Cortex of kidney (tissue), 1 donor: Measurements from ENCODE around the gene DUSP16.
"Not testable (repeated sequence)": the region's sequence is repeated elsewhere in the genome, so short reads cannot be mapped to it uniquely, and the experiment has no call there.

Source experiments
- DNase-seq: peaks from one replicate; lab custom pipeline; 2025; lab: John Stamatoyannopoulos, UW

The DUSP16 gene

DNA sequence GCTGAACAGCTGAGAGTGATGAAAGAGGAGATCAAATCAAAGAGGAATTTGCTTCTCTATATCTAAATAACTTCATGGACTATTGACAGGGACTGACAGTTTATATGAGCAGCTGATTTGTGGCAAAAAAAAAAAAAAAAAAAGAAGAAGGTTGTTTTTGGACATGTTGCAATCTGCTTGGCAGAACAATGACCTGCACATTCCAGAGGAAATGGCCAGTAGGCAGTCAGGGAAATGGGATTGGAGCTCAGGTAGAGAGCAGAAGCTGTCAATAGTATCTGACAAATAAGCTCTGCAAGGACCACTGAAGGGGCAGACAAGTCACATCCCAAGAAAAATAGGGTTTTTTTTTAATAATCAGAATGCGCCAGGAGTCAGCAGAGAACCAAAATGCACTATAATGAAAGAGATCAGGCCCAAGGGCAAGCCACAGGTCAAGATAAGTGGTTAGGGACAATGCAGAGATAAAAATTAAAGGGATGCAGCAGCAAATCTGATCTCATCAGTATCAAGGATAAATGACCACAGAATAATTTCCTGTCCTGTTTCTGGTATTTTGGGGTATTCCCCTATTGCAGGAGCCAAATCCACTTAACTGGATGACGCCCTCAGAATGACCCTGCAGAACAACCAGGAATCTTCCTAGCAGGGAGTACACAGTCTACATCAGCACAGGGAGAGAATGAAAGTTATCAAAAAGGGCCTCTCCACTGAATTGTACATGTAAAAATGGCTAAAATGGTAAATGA lies 22.6 kb upstream of the DUSP16 start:
- DNase-seq: no peak

DNA sequence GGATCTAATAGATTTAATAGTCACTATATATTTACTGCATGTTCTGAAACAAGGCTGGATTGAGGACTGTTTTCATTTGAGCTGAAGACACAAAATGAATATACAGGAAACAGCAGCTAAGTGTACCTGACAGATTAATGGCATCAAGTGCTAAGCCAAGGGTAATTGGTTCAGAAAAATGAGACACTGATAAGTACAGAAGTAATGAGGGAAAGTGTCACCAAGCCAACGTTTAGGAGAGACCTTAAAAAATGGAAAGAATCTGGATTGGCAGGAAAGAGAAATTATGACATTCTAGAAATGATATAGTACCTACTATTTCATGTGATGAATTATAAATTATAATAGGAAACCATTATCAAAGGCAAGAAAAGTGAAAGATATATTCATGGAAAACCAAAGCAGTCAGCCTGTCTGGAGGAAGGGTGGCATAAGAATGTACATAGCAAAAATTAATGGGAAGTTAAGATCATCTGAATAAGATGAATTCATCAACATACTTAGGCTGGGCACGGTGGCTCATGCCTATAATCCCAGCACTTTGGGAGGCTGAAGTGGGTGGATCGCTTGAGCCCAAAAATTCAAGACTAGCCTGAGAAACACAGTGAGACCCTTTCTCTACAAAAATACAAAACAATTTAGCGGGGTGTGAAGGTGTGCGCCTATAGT lies 21.0 kb upstream of the DUSP16 start:
- no peak for DNase-seq

DNA sequence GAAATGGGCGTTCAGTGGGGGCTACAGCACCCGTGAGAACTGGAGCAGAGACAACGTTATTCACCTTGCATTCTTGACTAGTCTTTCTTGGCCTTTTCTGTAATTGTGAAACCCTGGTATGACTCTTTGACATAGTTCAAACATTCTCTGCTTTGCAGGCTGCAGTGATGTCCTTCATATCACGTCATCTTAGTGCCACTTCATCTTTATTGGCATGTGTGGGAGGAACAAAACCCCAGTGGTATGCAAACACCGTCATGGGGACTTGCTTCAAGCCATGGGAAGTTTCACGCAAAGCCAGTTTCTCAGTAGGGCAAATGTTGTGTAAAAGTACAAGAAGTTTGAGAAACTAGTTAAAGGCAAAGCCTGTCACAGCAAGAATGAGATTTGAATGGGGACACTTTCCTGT lies 20.2 kb upstream of the DUSP16 start:
- DNase-seq: no peak

DNA sequence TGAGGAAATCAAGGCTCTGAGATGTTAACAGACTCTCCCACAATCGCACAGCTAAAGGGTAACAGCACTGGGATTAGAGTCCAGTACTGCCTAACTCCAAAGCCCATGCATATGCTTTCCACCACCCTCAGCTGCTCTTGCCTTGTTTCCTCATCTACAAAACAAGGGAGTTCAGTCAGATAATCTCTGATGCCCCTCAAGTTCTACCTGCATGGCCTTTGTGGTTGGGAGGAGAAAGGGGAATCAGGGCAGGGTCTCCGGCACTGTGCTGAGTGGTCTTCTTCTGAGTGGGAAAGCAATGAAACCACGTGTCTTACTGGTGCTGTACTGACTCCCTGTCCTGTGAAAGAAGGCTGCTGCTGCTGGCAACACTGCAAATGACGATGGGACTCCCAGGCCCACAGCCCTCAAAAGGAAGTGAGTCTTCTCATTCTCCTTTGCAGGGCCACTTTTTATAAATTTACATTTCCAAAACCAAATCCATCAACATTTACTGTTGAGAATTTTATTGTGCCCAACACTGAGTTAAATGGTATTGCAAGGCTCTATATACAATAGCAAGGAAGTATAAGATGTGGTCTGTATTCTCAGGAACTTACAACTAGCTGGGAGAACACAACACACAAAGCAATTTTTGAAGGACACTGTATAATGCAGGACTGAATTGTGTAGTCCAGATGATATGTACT lies 19.7 kb upstream of the DUSP16 start:
- DNase-seq: no peak

DNA sequence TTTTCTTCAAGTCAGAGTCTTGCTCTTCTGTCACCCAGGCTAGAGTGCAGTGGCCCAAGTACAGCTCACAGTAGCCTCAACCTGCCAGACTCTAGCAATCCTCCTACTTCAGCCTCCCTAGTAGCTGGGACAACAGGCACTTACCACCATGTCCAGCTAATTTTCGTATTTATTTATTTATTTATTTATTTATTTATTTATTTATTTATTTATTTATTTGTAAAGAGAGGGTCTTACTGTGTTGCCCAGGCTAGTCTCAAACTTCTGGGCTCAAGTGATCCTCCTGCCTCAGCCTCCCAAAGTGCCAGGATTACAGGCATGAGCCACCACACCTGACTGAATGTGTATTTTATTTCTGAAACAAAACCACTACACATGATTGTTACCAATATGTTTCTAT lies 18.1 kb upstream of the DUSP16 start:
- not testable (repeated sequence) for DNase-seq

DNA sequence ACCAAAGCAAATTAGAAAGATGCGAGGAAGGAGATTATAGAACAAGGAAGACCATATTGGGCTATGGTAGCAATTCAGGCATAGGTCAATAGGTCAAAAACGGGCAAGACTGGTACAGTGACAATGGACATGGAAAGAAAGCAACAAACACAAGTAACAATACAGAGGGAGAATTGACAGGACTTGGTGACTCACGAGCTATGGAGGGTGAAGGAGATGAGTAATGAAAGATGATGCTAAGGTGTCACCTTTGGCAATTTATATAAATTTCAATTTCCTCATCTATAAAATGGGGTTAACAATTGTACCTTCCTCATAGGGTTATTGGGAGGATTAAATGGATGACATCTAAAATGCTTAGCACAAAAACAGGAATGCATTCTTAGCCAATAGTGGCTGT lies 15.1 kb upstream of the DUSP16 start:
- DNase-seq: no peak

DNA sequence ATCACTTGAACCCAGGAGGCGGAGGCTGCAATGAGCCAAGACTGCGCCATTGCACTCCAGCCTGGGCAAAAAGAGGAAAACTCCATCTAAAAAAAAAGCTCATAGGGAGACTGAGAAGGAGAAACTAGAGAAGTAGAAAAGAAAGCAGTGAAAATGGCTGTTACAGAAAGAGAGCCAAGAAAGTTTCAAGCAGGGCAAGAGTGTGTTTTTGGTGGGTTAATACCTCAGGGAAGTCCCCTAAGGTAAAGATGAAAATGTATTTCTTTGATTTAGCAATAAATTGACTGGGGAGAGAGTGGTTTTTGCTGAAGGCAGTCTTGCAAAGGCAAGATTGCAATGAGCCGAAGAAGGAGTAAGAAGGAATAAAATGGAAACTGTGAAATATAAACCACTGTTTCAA lies 10.0 kb upstream of the DUSP16 start:
- DNase-seq: no peak

DNA sequence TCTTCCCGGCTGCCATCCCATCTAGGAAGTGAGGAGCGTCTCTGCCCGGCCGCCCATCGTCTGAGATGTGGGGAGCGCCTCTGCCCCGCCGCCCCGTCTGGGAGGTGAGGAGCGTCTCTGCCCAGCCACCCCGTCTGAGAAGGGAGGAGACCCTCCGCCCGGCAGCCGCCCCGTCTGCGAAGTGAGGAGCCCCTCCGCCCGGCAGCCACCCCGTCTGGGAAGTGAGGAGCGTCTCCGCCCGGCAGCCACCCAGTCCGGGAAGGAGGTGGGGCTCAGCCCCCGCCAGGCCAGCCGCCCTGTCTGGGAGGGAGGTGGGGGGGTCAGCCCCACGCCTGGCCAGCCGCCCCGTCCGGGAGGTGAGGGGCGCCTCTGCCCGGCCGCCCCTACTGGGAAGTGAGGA lies 3.3 kb upstream of the DUSP16 start:
- DNase-seq: not testable (repeated sequence)

DNA sequence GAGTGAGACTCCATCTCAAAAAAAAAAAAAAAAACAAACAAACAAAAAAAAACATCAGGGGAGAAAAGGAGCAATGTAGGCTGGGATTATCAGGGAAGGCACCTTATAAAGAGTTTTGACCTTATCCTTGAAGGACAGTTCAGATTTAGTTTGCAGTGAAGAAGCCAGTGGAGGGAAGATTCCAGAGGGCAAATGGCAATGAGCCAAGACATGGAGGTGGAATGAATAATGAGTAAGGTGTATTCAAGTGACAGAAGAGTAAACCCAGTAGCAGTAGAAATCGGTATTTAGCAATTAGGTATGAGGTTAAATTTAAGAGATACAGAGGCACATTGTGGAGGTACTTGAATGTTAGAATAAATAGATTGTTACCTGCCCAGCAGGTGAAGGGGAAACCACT lies 2.2 kb upstream of the DUSP16 start:
- DNase-seq: no peak

DNA sequence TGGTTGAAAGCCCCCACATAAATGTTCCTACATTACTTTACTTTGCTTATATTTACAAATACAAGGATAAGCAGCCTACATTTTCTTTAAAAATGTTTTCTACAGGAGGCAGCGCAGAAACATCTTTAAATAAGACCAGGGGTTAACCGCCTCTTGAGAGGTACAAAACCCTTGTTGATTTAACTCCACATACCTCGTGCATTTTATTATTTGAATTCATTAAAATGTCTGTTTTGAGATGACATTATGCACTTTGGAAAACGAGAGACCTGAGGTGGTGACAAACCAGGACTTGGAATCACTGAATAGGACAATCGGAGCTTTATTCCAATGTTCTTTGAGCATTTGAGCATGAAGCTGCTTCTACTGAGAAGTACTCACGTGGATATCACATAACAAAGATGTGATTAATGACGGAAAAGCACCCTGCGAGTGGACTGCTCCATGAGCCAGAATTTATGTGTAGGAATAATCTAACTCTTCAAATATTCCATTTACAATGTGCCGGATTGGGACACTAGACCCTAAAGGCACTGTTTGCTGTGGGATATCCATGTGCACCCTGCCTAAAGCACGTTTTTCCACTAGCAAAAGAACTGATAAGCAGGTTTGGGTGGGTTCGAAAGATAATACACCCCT lies 746 bp upstream of the DUSP16 start:
- no peak for DNase-seq

DNA sequence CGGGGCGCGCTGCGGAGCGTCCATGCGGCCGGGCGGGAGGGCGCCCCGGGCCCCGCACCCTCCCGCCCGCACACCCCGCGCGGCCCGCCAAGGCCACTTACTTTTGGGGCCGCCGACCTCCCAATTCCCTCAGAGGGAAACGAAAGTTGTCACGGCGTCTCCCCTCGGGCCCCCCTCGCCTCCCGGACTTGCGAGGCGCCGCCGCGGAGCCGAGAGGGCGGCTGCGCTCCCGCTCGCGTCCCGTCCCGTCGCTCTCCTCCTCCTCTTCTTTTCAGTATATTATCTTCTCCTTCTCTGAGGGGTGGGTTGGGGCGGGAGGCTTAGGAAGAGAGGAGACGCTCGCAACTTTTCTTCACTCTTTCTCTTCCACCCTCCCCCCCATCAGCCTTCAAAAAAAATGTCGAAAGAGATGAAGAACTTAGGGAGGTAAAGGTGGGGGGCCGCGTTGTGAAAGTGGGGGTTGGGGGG lies 613 bp downstream of the DUSP16 start:
- DNase-seq: no peak

DNA sequence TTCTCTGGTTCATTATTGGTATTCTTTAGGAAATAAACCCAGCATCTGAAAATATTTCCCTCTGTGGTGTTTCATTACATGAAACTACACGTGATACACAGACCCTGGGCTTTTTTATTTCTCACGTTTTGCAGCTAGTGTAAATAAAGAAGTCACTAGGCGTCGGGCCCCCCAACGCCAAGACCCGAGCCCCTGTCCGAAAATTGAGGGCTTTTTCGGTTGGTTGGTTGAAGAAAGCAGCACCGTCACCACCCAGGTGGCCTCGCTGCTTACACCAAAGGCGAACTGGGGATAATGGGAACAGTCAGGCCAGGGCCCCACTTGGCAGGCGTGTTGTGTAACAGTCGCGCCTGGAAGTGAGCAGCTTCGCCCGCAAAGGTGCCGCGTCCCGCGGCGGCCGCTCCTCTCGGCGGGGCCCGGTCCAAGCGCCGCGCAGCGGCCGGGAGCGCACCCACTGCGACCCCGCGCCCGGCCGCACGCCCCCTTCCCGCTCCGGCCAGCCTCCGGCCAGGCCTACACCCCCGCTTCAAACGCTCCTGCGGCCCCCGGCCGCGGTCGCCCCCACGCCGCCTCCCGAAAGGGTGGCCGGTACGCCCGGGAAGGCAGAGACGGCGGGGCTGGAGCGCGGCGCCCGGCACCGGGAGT lies 1.2 kb downstream of the DUSP16 start:
- DNase-seq: no peak

DNA sequence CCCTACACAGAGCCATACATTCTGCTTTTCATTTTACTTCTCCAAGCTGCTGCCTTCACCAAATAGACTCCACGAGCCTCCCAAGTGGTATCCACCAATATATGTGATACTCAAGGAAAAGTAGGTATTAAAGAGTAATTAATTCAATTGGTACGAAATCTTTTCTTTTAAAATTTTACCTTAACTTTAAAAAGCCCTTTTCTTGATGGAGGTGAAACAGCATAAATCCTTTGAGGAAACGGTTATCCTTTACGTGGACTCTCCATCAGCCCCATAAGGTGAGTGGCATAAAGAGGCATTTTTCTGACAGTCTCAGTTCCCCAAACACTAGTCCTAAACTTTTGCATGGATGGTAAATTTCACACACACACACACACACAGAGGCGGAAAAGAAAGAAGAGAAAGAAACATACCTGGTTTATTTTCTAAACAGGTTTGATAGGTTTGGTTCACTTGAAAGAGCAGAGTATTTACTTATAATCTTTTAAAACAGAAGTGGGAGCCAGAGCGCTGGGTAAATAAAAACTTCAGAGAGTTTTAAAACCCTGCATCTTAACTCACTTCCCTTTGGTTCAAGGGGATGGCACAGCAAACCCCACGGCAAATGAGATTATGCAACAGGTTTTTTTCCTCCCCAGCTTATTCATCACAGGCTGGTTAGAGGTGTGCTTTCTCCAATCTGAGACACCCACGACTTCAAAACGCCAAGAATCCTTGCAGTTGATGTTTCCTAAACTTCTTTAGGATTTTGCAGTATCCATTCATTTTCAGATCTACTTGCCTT lies 1.9 kb downstream of the DUSP16 start:
- no peak for DNase-seq

DNA sequence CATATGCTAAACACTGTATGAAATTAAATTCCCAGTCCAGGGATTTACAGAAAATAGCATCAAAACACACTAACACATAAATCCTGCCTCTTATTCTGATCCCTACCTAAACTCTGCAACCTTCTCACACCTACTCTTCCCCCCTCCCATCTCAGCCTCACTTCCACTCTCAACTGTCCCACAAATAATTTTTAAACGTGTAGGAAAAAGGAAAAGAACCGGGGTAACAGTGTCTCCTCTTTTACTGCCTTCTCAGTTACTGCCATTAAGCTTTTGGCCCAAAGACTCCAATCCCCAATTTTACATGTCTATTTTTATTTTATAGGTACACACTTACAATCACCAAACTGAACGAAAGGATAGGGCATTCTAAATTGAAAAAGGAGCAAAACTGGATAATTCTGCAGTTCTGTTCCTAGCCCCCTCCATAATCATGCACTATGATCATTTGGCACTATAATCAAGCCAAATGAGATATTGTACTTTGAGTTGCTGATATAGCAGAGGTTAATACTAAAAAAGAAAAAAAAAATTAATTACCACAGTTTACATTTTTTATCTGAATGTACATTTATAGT lies 2.9 kb downstream of the DUSP16 start:
- no peak for DNase-seq

DNA sequence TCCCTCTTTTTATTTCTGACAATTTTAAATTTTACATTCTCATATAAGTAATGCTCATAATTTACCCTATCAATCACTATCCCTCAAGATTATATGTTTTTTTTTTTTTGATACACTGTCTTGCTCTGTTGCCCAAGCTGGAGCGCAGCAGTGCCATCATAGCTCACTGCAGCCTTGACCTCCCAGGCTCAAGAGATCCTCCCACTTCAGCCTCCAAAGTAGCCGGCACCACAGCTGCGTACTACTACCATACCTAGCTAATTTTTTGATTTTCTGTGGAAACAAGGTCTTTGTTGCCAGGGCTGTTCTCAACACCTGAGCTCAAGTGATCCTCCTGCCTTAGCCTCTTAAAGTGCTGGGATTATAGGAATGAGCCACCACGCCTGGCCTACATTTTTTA lies 4.4 kb downstream of the DUSP16 start:
- no peak for DNase-seq

DNA sequence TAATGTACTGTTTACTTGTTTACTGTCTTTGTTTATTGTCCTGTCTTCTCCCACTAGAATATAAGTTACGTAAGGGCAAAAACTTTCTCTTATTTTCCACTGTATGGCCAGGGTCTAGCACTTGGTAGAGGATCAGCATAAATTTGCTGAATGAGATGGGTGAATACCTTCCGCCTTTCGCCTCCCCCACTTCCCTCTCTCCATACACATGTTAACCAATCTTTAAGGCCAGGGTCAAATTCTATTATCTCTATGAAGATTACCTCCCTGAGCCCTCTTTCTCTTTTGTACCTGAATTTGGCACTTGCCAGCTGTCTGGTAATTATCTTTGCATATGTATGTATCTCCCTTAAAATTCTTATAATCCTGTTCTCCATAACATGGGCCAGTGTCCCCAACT lies 4.9 kb downstream of the DUSP16 start:
- DNase-seq: no peak

DNA sequence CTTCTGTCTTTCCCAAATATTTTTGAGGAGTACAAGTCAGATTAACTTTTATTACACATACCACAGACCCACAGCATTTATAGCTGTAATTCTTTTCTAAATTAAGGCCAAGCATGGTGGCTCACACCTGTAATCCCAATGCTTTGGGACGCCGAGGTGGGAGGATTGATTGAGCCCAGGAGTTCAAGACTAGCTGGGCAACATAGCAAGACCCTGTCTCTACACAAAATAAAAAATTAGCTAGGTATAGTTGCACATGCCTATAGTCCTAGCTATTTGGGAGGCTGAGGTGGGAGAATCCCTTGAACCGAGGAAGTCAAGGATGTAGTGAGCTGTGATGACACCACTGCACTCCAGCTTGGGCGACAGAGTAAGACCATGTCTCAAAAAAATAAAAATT lies 7.0 kb downstream of the DUSP16 start:
- no peak for DNase-seq

DNA sequence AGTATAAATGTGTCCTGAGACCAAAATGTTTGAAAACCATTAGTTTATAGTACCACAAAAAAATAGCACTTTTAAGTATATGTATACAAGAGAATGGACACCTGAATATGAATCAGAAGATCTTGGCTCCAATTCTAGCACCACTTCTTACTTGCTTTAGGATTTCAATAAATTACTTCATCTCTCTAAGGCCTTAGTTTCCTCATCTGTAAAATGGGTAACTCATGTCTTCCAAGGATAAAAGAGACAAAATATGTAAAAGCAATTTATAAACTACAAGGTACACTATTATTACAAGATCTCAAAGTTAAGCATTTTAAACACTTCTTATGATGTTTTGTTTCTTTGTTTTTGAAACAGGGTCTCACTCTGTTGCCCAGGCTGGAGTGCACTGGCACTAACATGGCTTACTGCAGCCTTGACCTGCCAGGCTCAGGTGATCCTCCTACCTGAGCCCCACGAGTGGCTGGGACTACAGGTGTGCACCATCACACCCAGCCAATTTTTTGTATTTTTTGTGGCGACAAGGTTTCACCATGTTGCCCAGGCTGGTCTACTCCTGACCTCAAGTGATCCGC lies 9.4 kb downstream of the DUSP16 start:
- no peak for DNase-seq

DNA sequence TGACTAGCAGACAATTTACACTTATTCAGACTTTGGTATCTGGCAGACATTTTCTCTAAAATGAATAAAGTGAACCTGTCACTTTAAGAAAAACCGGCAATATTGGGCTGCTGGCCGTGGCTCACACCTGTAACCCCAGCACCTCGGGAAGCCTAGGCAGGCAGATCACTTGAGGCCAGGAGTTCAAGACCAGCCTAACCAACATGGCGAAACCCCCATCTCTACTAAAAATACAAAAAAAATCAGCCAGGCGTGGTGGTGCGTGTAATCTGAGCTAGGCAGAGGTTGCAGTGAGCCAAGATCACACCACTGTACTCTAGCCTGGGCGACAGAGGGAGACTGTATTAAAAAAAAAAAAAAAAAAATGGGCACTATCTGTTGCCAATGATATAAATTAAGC lies 11.5 kb downstream of the DUSP16 start:
- DNase-seq: no peak

DNA sequence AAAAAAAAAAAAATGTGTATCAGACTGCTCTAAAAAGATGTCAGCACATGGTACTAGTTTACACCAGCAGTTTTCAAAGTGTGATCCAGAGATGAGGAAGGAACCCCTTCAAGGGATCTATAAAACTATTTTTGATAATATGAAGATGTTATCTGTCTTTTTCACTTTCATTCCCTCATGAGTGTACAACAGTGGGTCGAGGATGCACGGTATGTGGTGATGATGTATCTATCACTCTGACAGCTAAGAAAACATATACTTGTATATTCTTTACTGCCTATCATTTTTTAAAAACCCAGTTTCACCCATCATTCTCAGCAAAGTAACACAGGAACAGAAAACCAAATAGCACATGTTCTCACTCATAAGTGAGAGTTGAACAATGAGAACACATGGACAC lies 12.4 kb downstream of the DUSP16 start:
- no peak for DNase-seq

DNA sequence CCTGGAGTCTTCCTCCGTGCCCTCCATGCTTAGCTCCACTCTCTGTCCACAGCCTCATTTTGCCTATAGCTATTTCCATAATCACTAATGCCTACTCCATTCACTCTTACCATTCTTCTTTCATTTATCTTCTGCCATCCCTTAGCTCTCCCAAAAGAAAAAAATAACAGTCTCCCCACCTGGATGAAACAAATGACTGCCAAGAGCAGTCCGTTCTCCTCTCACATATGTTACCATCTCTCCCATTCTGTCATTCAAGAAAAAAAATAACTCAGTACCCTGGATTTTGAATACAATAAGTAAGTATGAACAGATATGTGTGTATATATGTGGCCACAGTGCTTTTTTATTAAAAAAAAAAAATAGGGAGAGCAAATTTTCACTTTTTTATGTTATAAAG lies 13.2 kb downstream of the DUSP16 start:
- no peak for DNase-seq
